ENCODE data around the gene CGB3. TPM values are rescaled to one million over a fixed set of nuclear protein-coding genes. Genes with fewer than 3 reads are reported as not detected.

CGB3 gene
- polyA plus RNA-seq, 1 of the 3 experiments (the other 2 are of a cell fraction): 0.10 TPM

DNA sequence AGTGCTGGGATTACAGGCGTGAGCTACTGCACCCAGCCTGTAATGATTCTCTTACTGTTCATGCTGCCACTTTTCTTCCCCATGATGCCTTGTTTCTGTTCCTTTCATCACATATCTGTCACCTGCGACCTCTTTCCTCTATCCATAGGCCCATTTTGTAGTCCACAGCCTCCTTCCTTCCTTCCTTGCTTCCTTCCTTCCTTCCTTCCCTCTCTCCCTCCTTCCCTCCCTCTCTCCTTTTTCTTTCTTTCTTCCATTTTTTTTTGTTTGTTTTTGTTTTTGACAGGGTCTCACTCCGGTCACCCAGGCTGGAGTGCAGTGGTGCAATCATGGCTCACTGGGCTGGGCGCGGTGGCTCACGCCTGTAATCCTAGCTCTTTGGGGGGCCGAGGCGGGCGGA, 35.3 kb downstream of the CGB3 start:
- no peak overlapping the region for H3K9ac ChIP-seq
- POLR2A ChIA-PET: no interaction called here
- peaks cover 6% of the 10 kb centered on the region for H3F3A ChIP-seq (replicated peaks; ENCODE audit: insufficient read depth)
- H3K9me3 ChIP-seq: no peaks in the 10 kb centered on the region
- no peak overlapping the region for H2AFZ ChIP-seq (ENCODE audit: low read depth)
- no peak overlapping the region for H3K4me3 ChIP-seq (ENCODE audit: low read depth in 2 of 2, low read length in 1 of 2)
- H3K27me3 ChIP-seq (ENCODE audit: insufficient read depth): no peaks in the 10 kb centered on the region
- 94% methylated on average over 9 of the region's 9 CpGs for WGBS (ENCODE audit: low lambda C conversion rate)
- no peak for TF ChIP-seq NFIC (IDR thresholded peaks at IDR 0.05; ENCODE audit: borderline replicate concordance)
- no peak overlapping the region for H3K4me2 ChIP-seq
- H4K20me1 ChIP-seq (ENCODE audit: insufficient read depth): no peaks in the 10 kb centered on the region
- peaks cover 5 to 30% of the 10 kb centered on the region in 2 experiments for H3K36me3 ChIP-seq (replicated peaks in 1 of 2; ENCODE audit: control insufficient read depth in 1 of 2, insufficient read depth in 2 of 2, low read length in 1 of 2)
- H3K27ac ChIP-seq (ENCODE audit: low read depth in 2 of 2, low read length in 1 of 2): no peak overlapping the region
- CTCF ChIA-PET: interaction anchor here (6.2 kb wide), 1 partner anchor 17 kb away, joined by 54 read pairs; no protein-coding TSS in a partner anchor
- H3K9me2 ChIP-seq: no peaks in the 10 kb centered on the region
- DNase-seq: no peak
- H3K79me2 ChIP-seq (ENCODE audit: insufficient read depth): peaks cover 42% of the 10 kb centered on the region
- peaks cover 0 to 7% of the 10 kb centered on the region in 2 experiments; a peak in 1 of 4 replicates for H3K4me1 ChIP-seq (ENCODE audit: control insufficient read depth in 1 of 2, insufficient read depth in 2 of 2, low read depth in 1 of 2, low read length in 1 of 2)

DNA sequence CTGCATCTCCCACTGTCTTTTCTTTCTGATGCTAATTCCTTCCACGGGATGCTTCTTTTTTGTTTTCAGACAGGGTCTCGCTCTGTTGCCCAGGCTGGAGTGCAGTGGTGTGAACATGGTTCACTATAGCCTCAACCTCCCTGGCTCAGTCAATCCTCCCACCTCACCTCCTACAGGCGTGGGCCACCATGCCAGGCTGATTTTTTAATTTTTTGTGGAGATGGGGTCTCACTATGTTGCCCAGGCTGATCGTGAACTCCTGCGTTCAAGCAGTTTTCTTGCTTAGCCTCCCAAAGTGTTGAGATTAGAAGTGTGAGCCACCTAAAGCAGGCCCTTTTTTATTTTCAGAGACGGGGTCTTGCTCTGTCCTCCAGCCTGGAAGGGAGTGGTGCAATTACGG, 35.8 kb downstream of the CGB3 start:
- Histone ChIP-seq H3K9me3 (no peaks in the 10 kb centered on the region), H4K20me1 (ENCODE audit: insufficient read depth) (no peaks in the 10 kb centered on the region), H3K9me2 (no peaks in the 10 kb centered on the region), H3K9ac (no peak overlapping the region), H3K27ac (ENCODE audit: low read depth in 2 of 2, low read length in 1 of 2) (no peak overlapping the region), H3F3A (replicated peaks; ENCODE audit: insufficient read depth) (peaks cover 6% of the 10 kb centered on the region), H3K36me3 (replicated peaks in 1 of 2; ENCODE audit: control insufficient read depth in 1 of 2, insufficient read depth in 2 of 2, low read length in 1 of 2) (peaks cover 5 to 33% of the 10 kb centered on the region in 2 experiments), H3K4me1 (ENCODE audit: control insufficient read depth in 1 of 2, insufficient read depth in 2 of 2, low read depth in 1 of 2, low read length in 1 of 2) (peaks cover 0 to 7% of the 10 kb centered on the region in 2 experiments; a peak in 1 of 4 replicates), H2AFZ (ENCODE audit: low read depth) (no peak overlapping the region), H3K79me2 (ENCODE audit: insufficient read depth) (peaks cover 40% of the 10 kb centered on the region), H3K4me2 (no peak overlapping the region), H3K27me3 (ENCODE audit: insufficient read depth) (no peaks in the 10 kb centered on the region), H3K4me3 (ENCODE audit: low read depth in 2 of 2, low read length in 1 of 2) (no peak overlapping the region)
- DNase-seq: no peak
- WGBS (ENCODE audit: low lambda C conversion rate): 91% methylated on average over 7 of the region's 7 CpGs
- ChIA-PET CTCF (interaction anchor here (1.8 to 6.2 kb wide), 2 partner anchors 17 to 146 kb away, joined by 5 to 54 read pairs; no protein-coding TSS in a partner anchor), POLR2A (no interaction called here)
- TF ChIP-seq, protein P1, sequence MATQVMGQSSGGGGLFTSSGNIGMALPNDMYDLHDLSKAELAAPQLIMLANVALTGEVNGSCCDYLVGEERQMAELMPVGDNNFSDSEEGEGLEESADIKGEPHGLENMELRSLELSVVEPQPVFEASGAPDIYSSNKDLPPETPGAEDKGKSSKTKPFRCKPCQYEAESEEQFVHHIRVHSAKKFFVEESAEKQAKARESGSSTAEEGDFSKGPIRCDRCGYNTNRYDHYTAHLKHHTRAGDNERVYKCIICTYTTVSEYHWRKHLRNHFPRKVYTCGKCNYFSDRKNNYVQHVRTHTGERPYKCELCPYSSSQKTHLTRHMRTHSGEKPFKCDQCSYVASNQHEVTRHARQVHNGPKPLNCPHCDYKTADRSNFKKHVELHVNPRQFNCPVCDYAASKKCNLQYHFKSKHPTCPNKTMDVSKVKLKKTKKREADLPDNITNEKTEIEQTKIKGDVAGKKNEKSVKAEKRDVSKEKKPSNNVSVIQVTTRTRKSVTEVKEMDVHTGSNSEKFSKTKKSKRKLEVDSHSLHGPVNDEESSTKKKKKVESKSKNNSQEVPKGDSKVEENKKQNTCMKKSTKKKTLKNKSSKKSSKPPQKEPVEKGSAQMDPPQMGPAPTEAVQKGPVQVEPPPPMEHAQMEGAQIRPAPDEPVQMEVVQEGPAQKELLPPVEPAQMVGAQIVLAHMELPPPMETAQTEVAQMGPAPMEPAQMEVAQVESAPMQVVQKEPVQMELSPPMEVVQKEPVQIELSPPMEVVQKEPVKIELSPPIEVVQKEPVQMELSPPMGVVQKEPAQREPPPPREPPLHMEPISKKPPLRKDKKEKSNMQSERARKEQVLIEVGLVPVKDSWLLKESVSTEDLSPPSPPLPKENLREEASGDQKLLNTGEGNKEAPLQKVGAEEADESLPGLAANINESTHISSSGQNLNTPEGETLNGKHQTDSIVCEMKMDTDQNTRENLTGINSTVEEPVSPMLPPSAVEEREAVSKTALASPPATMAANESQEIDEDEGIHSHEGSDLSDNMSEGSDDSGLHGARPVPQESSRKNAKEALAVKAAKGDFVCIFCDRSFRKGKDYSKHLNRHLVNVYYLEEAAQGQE (IDR thresholded peaks at IDR 0.05; ENCODE audit: low read depth, low read length): no peak
- TF ChIP-seq, protein P2, sequence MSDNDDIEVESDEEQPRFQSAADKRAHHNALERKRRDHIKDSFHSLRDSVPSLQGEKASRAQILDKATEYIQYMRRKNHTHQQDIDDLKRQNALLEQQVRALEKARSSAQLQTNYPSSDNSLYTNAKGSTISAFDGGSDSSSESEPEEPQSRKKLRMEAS (IDR thresholded peaks at IDR 0.05; ENCODE audit: low read depth): no peak
- TF ChIP-seq MXI1 (IDR thresholded peaks at IDR 0.05; ENCODE audit: low read depth, low read length) (no peak), ELF1 (IDR thresholded peaks at IDR 0.05) (no peak), YY1 (IDR thresholded peaks at IDR 0.05; ENCODE audit: low read depth) (no peak), POLR2AphosphoS5 (IDR thresholded peaks at IDR 0.05; ENCODE audit: low read depth, low read length) (no peak), EP300 (IDR thresholded peaks at IDR 0.05; ENCODE audit: borderline replicate concordance in 1 of 2, low read depth in 1 of 2, low read length in 1 of 2) (no peak)
- TF ChIP-seq, protein P3, sequence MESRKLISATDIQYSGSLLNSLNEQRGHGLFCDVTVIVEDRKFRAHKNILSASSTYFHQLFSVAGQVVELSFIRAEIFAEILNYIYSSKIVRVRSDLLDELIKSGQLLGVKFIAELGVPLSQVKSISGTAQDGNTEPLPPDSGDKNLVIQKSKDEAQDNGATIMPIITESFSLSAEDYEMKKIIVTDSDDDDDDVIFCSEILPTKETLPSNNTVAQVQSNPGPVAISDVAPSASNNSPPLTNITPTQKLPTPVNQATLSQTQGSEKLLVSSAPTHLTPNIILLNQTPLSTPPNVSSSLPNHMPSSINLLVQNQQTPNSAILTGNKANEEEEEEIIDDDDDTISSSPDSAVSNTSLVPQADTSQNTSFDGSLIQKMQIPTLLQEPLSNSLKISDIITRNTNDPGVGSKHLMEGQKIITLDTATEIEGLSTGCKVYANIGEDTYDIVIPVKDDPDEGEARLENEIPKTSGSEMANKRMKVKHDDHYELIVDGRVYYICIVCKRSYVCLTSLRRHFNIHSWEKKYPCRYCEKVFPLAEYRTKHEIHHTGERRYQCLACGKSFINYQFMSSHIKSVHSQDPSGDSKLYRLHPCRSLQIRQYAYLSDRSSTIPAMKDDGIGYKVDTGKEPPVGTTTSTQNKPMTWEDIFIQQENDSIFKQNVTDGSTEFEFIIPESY (IDR thresholded peaks at IDR 0.05; ENCODE audit: borderline replicate concordance, low read depth): no peak
- TF ChIP-seq, protein P4, sequence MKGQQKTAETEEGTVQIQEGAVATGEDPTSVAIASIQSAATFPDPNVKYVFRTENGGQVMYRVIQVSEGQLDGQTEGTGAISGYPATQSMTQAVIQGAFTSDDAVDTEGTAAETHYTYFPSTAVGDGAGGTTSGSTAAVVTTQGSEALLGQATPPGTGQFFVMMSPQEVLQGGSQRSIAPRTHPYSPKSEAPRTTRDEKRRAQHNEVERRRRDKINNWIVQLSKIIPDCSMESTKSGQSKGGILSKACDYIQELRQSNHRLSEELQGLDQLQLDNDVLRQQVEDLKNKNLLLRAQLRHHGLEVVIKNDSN (IDR thresholded peaks at IDR 0.05; ENCODE audit: borderline replicate concordance, low read depth): no peak
- TF ChIP-seq, protein P5, sequence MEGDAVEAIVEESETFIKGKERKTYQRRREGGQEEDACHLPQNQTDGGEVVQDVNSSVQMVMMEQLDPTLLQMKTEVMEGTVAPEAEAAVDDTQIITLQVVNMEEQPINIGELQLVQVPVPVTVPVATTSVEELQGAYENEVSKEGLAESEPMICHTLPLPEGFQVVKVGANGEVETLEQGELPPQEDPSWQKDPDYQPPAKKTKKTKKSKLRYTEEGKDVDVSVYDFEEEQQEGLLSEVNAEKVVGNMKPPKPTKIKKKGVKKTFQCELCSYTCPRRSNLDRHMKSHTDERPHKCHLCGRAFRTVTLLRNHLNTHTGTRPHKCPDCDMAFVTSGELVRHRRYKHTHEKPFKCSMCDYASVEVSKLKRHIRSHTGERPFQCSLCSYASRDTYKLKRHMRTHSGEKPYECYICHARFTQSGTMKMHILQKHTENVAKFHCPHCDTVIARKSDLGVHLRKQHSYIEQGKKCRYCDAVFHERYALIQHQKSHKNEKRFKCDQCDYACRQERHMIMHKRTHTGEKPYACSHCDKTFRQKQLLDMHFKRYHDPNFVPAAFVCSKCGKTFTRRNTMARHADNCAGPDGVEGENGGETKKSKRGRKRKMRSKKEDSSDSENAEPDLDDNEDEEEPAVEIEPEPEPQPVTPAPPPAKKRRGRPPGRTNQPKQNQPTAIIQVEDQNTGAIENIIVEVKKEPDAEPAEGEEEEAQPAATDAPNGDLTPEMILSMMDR (IDR thresholded peaks at IDR 0.05): no peak
